ENCODE results near the gene GRIN1. TPM values are rescaled to one million over a fixed set of nuclear protein-coding genes. Genes with fewer than 3 reads are reported as not detected.

The GRIN1 gene
- total RNA-seq, 1 experiment from 2014 or later = 0.52 TPM

DNA sequence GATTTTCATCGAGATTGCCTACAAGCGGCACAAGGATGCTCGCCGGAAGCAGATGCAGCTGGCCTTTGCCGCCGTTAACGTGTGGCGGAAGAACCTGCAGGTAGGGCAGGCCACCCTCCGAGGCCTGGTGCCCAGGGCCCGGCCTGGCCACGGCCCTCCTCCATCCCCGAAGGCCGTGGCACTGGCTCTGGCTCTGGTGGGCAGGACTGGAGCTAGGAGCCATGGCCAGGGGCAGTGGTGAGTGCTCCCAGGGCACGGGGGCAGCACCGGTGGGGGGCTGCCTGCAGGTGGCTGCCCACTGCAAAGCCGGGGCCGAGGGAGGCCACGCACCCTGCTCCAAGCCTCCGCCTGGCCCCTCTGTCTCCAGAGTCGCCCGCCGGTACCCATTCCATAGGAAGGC is 24.9 kb downstream of the GRIN1 start:
- ChIA-PET CTCF (no interaction called here), POLR2A (ENCODE audit: low non-redundant PET) (no interaction called here)
- TF ChIP-seq CTCF (conservative IDR thresholded peaks at IDR 0.05; ENCODE audit: low read depth, low read length) (no peak), EZH2 (IDR thresholded peaks at IDR 0.05; ENCODE audit: borderline replicate concordance, low read depth, low read length, poor library complexity, severe bottlenecking) (no peak)
- no peaks in the 10 kb centered on the region for H3K9me3 ChIP-seq (ENCODE audit: low read depth, low read length, poor library complexity, severe bottlenecking)
- no peak overlapping the region for H3K4me3 ChIP-seq (ENCODE audit: low read depth, low read length, poor library complexity, severe bottlenecking)
- BruUV-seq (replicated peaks) = no TSS peak
- DNase-seq (ENCODE audit: low spot score) = no peak
- H3K27me3 ChIP-seq (replicated peaks; ENCODE audit: insufficient read depth, low read depth, low read length, poor library complexity) = peaks cover 95% of the 10 kb centered on the region
- no peaks in the 10 kb centered on the region for H3K36me3 ChIP-seq (ENCODE audit: insufficient read depth, low read length, poor library complexity, severe bottlenecking)
- intact Hi-C loops (cut with micrococcal nuclease; ENCODE audit: unreplicated experiment) = no loop called here
- no peak overlapping the region for H3K27ac ChIP-seq (ENCODE audit: low read depth, low read length, poor library complexity, severe bottlenecking)
- peaks cover 15% of the 10 kb centered on the region for H3K4me1 ChIP-seq (ENCODE audit: insufficient read depth, low read length, poor library complexity, severe bottlenecking)

DNA sequence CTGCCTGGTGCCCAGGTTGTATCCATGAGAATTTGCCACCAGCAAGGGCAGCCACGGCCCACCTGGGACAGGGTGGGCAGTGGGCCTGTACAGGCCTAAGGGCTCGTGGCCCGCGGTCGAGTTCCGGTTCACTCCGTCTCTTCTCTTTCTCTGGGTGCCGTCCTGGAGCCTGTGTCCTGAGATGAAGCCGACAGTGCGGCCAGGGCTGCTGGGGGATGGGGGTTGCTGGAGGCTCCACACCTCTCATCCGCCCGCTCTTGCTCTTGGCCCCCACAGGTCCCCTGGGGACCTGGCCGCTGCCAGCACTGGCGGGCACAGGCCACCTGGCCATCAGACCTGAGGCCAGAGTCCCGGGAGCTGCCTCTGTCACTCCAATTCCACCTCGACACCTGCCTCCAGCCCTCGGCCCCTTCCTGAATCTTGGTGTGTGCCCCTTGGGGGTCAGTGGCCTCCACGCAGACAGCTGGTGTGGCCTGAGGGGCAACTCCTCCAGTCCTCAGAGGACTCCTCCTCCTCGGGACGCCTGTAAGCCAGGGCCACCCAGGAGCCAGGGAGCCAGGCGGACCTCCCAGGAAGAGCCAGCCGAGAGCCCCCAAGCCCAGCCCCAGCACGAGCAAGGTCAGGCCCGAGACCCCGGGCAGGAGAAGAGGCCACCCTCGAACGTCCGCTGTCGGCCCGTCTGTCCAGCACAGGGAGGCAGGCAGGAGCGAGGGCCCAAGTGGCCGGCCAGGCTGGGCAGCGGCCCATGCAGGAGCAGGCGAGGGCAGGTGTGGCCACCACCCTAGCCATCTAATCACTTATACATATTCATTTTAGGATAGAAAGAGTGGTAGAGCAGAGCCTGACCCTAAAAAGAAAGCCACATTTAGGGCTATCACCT is 25.7 kb downstream of the GRIN1 start:
- Histone ChIP-seq H3K36me3 (ENCODE audit: insufficient read depth, low read length, poor library complexity, severe bottlenecking) (no peaks in the 10 kb centered on the region), H3K9me3 (ENCODE audit: low read depth, low read length, poor library complexity, severe bottlenecking) (no peaks in the 10 kb centered on the region), H3K27ac (ENCODE audit: low read depth, low read length, poor library complexity, severe bottlenecking) (no peak overlapping the region), H3K4me1 (ENCODE audit: insufficient read depth, low read length, poor library complexity, severe bottlenecking) (peaks cover 15% of the 10 kb centered on the region), H3K27me3 (replicated peaks; ENCODE audit: insufficient read depth, low read depth, low read length, poor library complexity) (peaks cover 96% of the 10 kb centered on the region), H3K4me3 (ENCODE audit: low read depth, low read length, poor library complexity, severe bottlenecking) (no peak overlapping the region)
- TF ChIP-seq EZH2 (IDR thresholded peaks at IDR 0.05; ENCODE audit: borderline replicate concordance, low read depth, low read length, poor library complexity, severe bottlenecking) = no peak
- no peak for TF ChIP-seq CTCF (conservative IDR thresholded peaks at IDR 0.05; ENCODE audit: low read depth, low read length)
- POLR2A ChIA-PET (ENCODE audit: low non-redundant PET) = no interaction called here
- no peak for DNase-seq (ENCODE audit: low spot score)
- no TSS peak for BruUV-seq (replicated peaks)
- CTCF ChIA-PET = no interaction called here
- intact Hi-C loops (cut with micrococcal nuclease; ENCODE audit: unreplicated experiment) = no loop called here

- intact Hi-C loops (cut with micrococcal nuclease; ENCODE audit: unreplicated experiment) = no loop called here
- no peak for DNase-seq (ENCODE audit: low spot score)
- TF ChIP-seq EZH2 (IDR thresholded peaks at IDR 0.05; ENCODE audit: borderline replicate concordance, low read depth, low read length, poor library complexity, severe bottlenecking) (no peak), CTCF (conservative IDR thresholded peaks at IDR 0.05; ENCODE audit: low read depth, low read length) (no peak)
- no TSS peak for BruUV-seq (replicated peaks)
- Histone ChIP-seq H3K4me1 (ENCODE audit: insufficient read depth, low read length, poor library complexity, severe bottlenecking) (peaks cover 15% of the 10 kb centered on the region), H3K36me3 (ENCODE audit: insufficient read depth, low read length, poor library complexity, severe bottlenecking) (no peaks in the 10 kb centered on the region), H3K27me3 (replicated peaks; ENCODE audit: insufficient read depth, low read depth, low read length, poor library complexity) (peaks cover 96% of the 10 kb centered on the region), H3K27ac (ENCODE audit: low read depth, low read length, poor library complexity, severe bottlenecking) (no peak overlapping the region), H3K4me3 (ENCODE audit: low read depth, low read length, poor library complexity, severe bottlenecking) (no peak overlapping the region), H3K9me3 (ENCODE audit: low read depth, low read length, poor library complexity, severe bottlenecking) (no peaks in the 10 kb centered on the region)
- ChIA-PET POLR2A (ENCODE audit: low non-redundant PET) (no interaction called here), CTCF (no interaction called here)
Measured at GRCh38 chr9:137165250-137165836, 26.4 kb downstream of the GRIN1 start.

Measured in A673 (cell line).